ENCODE results near the gene CEP57. TPM values are rescaled to one million over a fixed set of nuclear protein-coding genes. Genes with fewer than 3 reads are reported as not detected.
"Not testable (repeated sequence)": the region's sequence is repeated elsewhere in the genome, so short reads cannot be mapped to it uniquely, and the experiment has no call there.

Gene CEP57
- total and polyA plus RNA-seq, 2 donors (not counting 1 experiment from before 2014, with no cell fraction given): 19.0 to 82.9 TPM

DNA sequence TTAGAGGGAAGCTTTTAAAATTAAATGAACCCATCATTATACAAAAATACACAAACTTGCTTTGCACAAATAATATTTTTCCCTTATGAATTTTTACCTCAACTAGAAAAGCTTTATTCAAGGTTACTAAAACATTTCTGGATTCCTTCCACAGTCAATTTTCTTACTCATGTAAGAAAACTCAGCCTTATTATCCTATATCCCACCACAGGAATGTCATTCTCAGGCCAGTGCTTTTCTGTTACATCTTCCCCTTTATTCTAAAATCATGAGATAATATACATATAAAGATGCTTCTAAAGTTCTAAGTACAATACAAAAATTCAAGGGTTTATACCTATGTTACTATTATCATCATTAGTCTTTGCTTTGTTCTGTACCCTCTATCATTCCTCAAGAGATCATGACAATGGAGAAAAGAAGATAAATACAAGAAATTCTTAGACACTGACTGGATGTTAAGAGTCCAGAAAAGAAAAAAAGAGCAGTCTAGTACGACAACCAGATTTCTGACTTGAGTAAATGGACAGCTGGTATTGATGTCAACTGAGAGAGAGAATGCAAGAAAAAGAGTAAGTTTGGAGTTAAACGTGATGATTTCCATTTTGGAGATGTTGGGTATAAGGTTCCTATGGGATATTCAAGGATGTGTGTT lies 73.3 kb downstream of the CEP57 start:
- Histone ChIP-seq H3K4me3 (ENCODE audit: control extremely low read depth in 1 of 5, extremely low read depth in 1 of 5, insufficient read depth in 1 of 5, low read depth in 2 of 5, low read length in 4 of 5) (no peak overlapping the region), H3K9me3 (ENCODE audit: control extremely low read depth in 1 of 3, control insufficient read depth in 2 of 3, insufficient read depth in 1 of 3, low read length in 2 of 3) (no peaks in the 10 kb centered on the region), H3K9ac (ENCODE audit: low read length) (no peak overlapping the region), H3K27me3 (replicated peaks in 1 of 4; ENCODE audit: control extremely low read depth in 1 of 4, control insufficient read depth in 3 of 4, insufficient read depth in 4 of 4, low read length in 3 of 4) (no peaks in the 10 kb centered on the region), H3K79me2 (ENCODE audit: control insufficient read depth, insufficient read depth, low read length) (no peaks in the 10 kb centered on the region), H2AFZ (ENCODE audit: insufficient read depth, low read depth, low read length, poor library complexity, severe bottlenecking) (no peak overlapping the region), H3K4me1 (ENCODE audit: control insufficient read depth in 2 of 2, insufficient read depth in 2 of 2, low read length in 2 of 2) (no peaks in the 10 kb centered on the region), H3K27ac (ENCODE audit: low read length in 2 of 2) (no peak overlapping the region), H3K4me2 (replicated peaks; ENCODE audit: low read depth, low read length, poor library complexity, severe bottlenecking) (no peak overlapping the region), H3K36me3 (replicated peaks in 1 of 2; ENCODE audit: control extremely low read depth in 1 of 2, control insufficient read depth in 1 of 2, extremely low read depth in 1 of 2, insufficient read depth in 2 of 2, low read length in 1 of 2) (peaks cover 0 to 6% of the 10 kb centered on the region in 2 experiments), H4K20me1 (ENCODE audit: control insufficient read depth, insufficient read depth, low read length, poor library complexity, severe bottlenecking) (no peaks in the 10 kb centered on the region)
- H3K4me3 Mint-ChIP-seq: no peak overlapping the region
- ChIA-PET CTCF (no interaction called here), POLR2A (no interaction called here)
- H3K9me3 Mint-ChIP-seq (ENCODE audit: insufficient read depth): no peaks in the 10 kb centered on the region
- H3K27me3 Mint-ChIP-seq: no peaks in the 10 kb centered on the region
- no peak for DNase-seq
- WGBS (ENCODE audit: insufficient coverage): 94% methylated on average over 2 of the region's 2 CpGs
- intact Hi-C loops (cut with micrococcal nuclease): no loop called here
- ATAC-seq (ENCODE audit: low read depth): no peak
- no peak overlapping the region for H3K27ac Mint-ChIP-seq
- TF ChIP-seq EZH2 (IDR thresholded peaks at IDR 0.05; ENCODE audit: borderline replicate concordance, insufficient read depth, low read depth, low read length, poor library complexity, severe bottlenecking): no peak
- TF ChIP-seq, protein P1, sequence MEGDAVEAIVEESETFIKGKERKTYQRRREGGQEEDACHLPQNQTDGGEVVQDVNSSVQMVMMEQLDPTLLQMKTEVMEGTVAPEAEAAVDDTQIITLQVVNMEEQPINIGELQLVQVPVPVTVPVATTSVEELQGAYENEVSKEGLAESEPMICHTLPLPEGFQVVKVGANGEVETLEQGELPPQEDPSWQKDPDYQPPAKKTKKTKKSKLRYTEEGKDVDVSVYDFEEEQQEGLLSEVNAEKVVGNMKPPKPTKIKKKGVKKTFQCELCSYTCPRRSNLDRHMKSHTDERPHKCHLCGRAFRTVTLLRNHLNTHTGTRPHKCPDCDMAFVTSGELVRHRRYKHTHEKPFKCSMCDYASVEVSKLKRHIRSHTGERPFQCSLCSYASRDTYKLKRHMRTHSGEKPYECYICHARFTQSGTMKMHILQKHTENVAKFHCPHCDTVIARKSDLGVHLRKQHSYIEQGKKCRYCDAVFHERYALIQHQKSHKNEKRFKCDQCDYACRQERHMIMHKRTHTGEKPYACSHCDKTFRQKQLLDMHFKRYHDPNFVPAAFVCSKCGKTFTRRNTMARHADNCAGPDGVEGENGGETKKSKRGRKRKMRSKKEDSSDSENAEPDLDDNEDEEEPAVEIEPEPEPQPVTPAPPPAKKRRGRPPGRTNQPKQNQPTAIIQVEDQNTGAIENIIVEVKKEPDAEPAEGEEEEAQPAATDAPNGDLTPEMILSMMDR (IDR thresholded peaks at IDR 0.05): no peak
- H3K4me1 Mint-ChIP-seq: no peaks in the 10 kb centered on the region

- no peak overlapping the region for H3K27ac ChIP-seq (ENCODE audit: low read length in 2 of 2)
- no peaks in the 10 kb centered on the region for H4K20me1 ChIP-seq (ENCODE audit: control insufficient read depth, insufficient read depth, low read length, poor library complexity, severe bottlenecking)
- no peaks in the 10 kb centered on the region for H3K27me3 ChIP-seq (replicated peaks in 1 of 4; ENCODE audit: control extremely low read depth in 1 of 4, control insufficient read depth in 3 of 4, insufficient read depth in 4 of 4, low read length in 3 of 4)
- ATAC-seq (ENCODE audit: low read depth) (no peak), DNase-seq (no peak)
- no peak overlapping the region for H3K4me3 Mint-ChIP-seq
- H3K27ac Mint-ChIP-seq: no peak overlapping the region
- no peaks in the 10 kb centered on the region for H3K4me1 ChIP-seq (ENCODE audit: control insufficient read depth in 2 of 2, insufficient read depth in 2 of 2, low read length in 2 of 2)
- POLR2A ChIA-PET: no interaction called here
- no peak for TF ChIP-seq EZH2 (IDR thresholded peaks at IDR 0.05; ENCODE audit: borderline replicate concordance, insufficient read depth, low read depth, low read length, poor library complexity, severe bottlenecking)
- TF ChIP-seq, protein P1 (IDR thresholded peaks at IDR 0.05): no peak
- 31% methylated on average over 2 of the region's 6 CpGs for WGBS (ENCODE audit: insufficient coverage)
- CTCF ChIA-PET: no interaction called here
- no peaks in the 10 kb centered on the region for H3K27me3 Mint-ChIP-seq
- no peaks in the 10 kb centered on the region for H3K4me1 Mint-ChIP-seq
- no peak overlapping the region for H3K4me3 ChIP-seq (ENCODE audit: control extremely low read depth in 1 of 5, extremely low read depth in 1 of 5, insufficient read depth in 1 of 5, low read depth in 2 of 5, low read length in 4 of 5)
- no peaks in the 10 kb centered on the region for H3K9me3 Mint-ChIP-seq (ENCODE audit: insufficient read depth)
- H3K9me3 ChIP-seq (ENCODE audit: control extremely low read depth in 1 of 3, control insufficient read depth in 2 of 3, insufficient read depth in 1 of 3, low read length in 2 of 3): no peaks in the 10 kb centered on the region
- no peak overlapping the region for H2AFZ ChIP-seq (ENCODE audit: insufficient read depth, low read depth, low read length, poor library complexity, severe bottlenecking)
- no peak overlapping the region for H3K4me2 ChIP-seq (replicated peaks; ENCODE audit: low read depth, low read length, poor library complexity, severe bottlenecking)
- no peak overlapping the region for H3K9ac ChIP-seq (ENCODE audit: low read length)
- intact Hi-C loops (cut with micrococcal nuclease): no loop called here
- no peaks in the 10 kb centered on the region for H3K79me2 ChIP-seq (ENCODE audit: control insufficient read depth, insufficient read depth, low read length)
- no peaks in the 10 kb centered on the region for H3K36me3 ChIP-seq (replicated peaks in 1 of 2; ENCODE audit: control extremely low read depth in 1 of 2, control insufficient read depth in 1 of 2, extremely low read depth in 1 of 2, insufficient read depth in 2 of 2, low read length in 1 of 2)
Measured at GRCh38 chr11:95867105-95867504, 76.8 kb downstream of the CEP57 start.

GRCh38 chr11:95870877-95871276 lies 80.6 kb downstream of the CEP57 start:
- H3K4me3 Mint-ChIP-seq; H3K27me3 ChIP-seq (replicated peaks in 1 of 4; ENCODE audit: control extremely low read depth in 1 of 4, control insufficient read depth in 3 of 4, insufficient read depth in 4 of 4, low read length in 3 of 4); H3K4me1 ChIP-seq (ENCODE audit: control insufficient read depth in 2 of 2, insufficient read depth in 2 of 2, low read length in 2 of 2); H4K20me1 ChIP-seq (ENCODE audit: control insufficient read depth, insufficient read depth, low read length, poor library complexity, severe bottlenecking); H3K36me3 ChIP-seq (replicated peaks in 1 of 2; ENCODE audit: control extremely low read depth in 1 of 2, control insufficient read depth in 1 of 2, extremely low read depth in 1 of 2, insufficient read depth in 2 of 2, low read length in 1 of 2); H3K9me3 Mint-ChIP-seq (ENCODE audit: insufficient read depth); intact Hi-C loops (cut with micrococcal nuclease); H3K4me1 Mint-ChIP-seq; H2AFZ ChIP-seq (ENCODE audit: insufficient read depth, low read depth, low read length, poor library complexity, severe bottlenecking); H3K27ac ChIP-seq (ENCODE audit: low read length in 2 of 2); POLR2A ChIA-PET; H3K4me3 ChIP-seq (ENCODE audit: control extremely low read depth in 1 of 5, extremely low read depth in 1 of 5, insufficient read depth in 1 of 5, low read depth in 2 of 5, low read length in 4 of 5); DNase-seq; H3K79me2 ChIP-seq (ENCODE audit: control insufficient read depth, insufficient read depth, low read length); H3K27me3 Mint-ChIP-seq; H3K9me3 ChIP-seq (ENCODE audit: control extremely low read depth in 1 of 3, control insufficient read depth in 2 of 3, insufficient read depth in 1 of 3, low read length in 2 of 3); ATAC-seq (ENCODE audit: low read depth); CTCF ChIA-PET; H3K9ac ChIP-seq (ENCODE audit: low read length); H3K27ac Mint-ChIP-seq; H3K4me2 ChIP-seq (replicated peaks; ENCODE audit: low read depth, low read length, poor library complexity, severe bottlenecking): not testable (repeated sequence)
- no CpG with 5 or more reads among the region's 3 CpGs for WGBS (ENCODE audit: insufficient coverage)

Measured in B cell (primary cell).